Vagina (tissue), 2 donors: Measurements from ENCODE around the gene LSG1. TPM values are rescaled to one million over a fixed set of nuclear protein-coding genes. Genes with fewer than 3 reads are reported as not detected.

Experiments used
- DNase-seq, 2 donors: peaks; one replicate each; pipeline ENCODE4 v3.0.0-alpha.2; 2017; ENCODE audit errors: extremely low spot score in 2 of 2
- H3K27ac ChIP-seq: fragments of 200-600 bp; sonication (generic); one replicate; pipeline ENCODE4 v1.5.1; 2019
- H3K27me3 ChIP-seq: fragments of 200-600 bp; sonication (generic); one replicate; pipeline ENCODE4 v1.5.1; 2019
- H3K36me3 ChIP-seq, 2 donors: fragments of 200-600 bp; sonication (generic); one replicate each; pipeline ENCODE4 v1.5.1; 2017 to 2019
- H3K4me1 ChIP-seq: fragments of 200-600 bp; sonication (generic); one replicate; pipeline ENCODE4 v1.5.1; 2019
- H3K4me3 ChIP-seq, 2 donors: fragments of 200-600 bp; sonication (generic); 1 replicate in 1 of 2; 2 replicates in 1 of 2; pipeline ENCODE4 v1.5.1; 2016 to 2019
- H3K9me3 ChIP-seq: fragments of 200-600 bp; sonication (generic); one replicate; pipeline ENCODE4 v1.5.1; 2019
- POLR2A ChIP-seq, 2 donors: fragments of 450-650 bp; IDR thresholded peaks; one replicate each; pipeline ENCODE4 v1.6.1; 2017; ENCODE audit warnings: antibody characterized with exemption in 2 of 2, mild to moderate bottlenecking in 2 of 2, moderate library complexity in 2 of 2
- POLR2AphosphoS5 ChIP-seq, 2 donors: sonication (generic); formaldehyde crosslinking; IDR thresholded peaks; one replicate each; pipeline ENCODE4 v1.9.0; 2017; ENCODE audit warnings: antibody characterized with exemption in 2 of 2, mild to moderate bottlenecking in 2 of 2, low read depth in 1 of 2; ENCODE audit not compliant: insufficient read depth in 1 of 2
- intact Hi-C: fragments of 100-400 bp; cut with DNase I; formaldehyde crosslinking; loops from one replicate; pipeline ENCODE4 v1.15.1; 2023
- small RNA-seq: library from RNA; depleted of rRNA; stranded (forward); fragments of <200 nt; gene quantifications from one replicate; pipeline ENCODE3, GENCODE V24; 2016
- total RNA-seq: library from RNA; depleted of rRNA; stranded (reverse); fragments of >200 nt; gene quantifications from one replicate; pipeline ENCODE4 v1.2.3, GENCODE V29; 2016
- TF ChIP-seq, protein P1 (sequence below), 3 experiments: fragments of 450-650 bp in 2 of 3; fragments of 200-600 bp in 1 of 3; sonication (generic) in 1 of 3; IDR thresholded peaks; one replicate each; pipeline ENCODE4 v1.5.1; 2017 to 2019; ENCODE audit warnings: antibody characterized with exemption in 3 of 3, mild to moderate bottlenecking in 2 of 3, moderate library complexity in 2 of 3

The LSG1 gene
- total RNA-seq, 1 donor from 2014 or later, result 40.3 TPM

DNA sequence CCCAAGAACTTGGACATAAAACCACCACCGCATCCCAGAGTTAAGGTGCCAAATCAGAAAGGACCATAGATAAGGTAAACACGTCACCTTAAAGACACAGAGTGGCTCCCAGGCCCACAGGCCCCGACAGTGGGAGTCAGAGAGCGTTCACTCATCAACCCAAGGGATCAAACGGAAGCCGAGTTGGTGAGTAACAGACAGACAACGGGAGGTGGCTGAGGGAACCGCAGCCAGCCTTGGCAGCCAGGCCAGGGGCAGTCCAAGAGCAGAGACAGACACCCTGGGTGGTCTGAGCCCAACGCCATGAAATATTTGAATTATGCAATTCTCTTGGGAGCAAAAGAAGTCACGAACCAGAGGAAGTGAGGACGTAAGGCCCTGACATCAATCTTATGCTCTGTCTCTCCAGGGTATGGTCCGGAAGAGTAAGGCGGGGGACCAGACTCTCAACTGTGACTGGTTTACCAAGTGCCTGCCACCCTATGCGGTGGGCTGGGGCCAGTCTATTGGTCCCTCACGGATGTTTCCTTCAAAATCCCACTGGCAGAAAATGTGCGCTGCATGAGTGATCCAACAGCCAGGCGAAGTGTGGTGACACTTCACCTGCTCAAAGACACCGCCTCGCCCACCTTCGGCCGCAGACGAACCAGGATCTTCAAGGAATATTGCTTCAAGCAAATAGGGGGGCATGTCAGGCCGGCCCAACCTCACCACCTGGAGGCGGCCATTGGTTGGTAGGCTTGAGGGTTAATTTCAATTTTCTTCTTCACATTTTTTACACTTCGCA lies 73.0 kb downstream of the LSG1 start:
- Histone ChIP-seq H3K9me3 (no peaks in the 10 kb centered on the region), H3K4me1 (peaks cover 5% of the 10 kb centered on the region), H3K27me3 (no peaks in the 10 kb centered on the region), H3K36me3 (no peaks in the 10 kb centered on the region), H3K4me3 (no peak overlapping the region), H3K27ac (no peak overlapping the region)
- DNase-seq, result no peak
- TF ChIP-seq, protein P1, sequence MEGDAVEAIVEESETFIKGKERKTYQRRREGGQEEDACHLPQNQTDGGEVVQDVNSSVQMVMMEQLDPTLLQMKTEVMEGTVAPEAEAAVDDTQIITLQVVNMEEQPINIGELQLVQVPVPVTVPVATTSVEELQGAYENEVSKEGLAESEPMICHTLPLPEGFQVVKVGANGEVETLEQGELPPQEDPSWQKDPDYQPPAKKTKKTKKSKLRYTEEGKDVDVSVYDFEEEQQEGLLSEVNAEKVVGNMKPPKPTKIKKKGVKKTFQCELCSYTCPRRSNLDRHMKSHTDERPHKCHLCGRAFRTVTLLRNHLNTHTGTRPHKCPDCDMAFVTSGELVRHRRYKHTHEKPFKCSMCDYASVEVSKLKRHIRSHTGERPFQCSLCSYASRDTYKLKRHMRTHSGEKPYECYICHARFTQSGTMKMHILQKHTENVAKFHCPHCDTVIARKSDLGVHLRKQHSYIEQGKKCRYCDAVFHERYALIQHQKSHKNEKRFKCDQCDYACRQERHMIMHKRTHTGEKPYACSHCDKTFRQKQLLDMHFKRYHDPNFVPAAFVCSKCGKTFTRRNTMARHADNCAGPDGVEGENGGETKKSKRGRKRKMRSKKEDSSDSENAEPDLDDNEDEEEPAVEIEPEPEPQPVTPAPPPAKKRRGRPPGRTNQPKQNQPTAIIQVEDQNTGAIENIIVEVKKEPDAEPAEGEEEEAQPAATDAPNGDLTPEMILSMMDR (IDR thresholded peaks at IDR 0.05), result no peak
- TF ChIP-seq POLR2A (IDR thresholded peaks at IDR 0.05), result no peak
- TF ChIP-seq POLR2AphosphoS5 (IDR thresholded peaks at IDR 0.05; ENCODE audit: insufficient read depth in 1 of 2, low read depth in 1 of 2), result no peak
- intact Hi-C loops, result no loop called here

DNA sequence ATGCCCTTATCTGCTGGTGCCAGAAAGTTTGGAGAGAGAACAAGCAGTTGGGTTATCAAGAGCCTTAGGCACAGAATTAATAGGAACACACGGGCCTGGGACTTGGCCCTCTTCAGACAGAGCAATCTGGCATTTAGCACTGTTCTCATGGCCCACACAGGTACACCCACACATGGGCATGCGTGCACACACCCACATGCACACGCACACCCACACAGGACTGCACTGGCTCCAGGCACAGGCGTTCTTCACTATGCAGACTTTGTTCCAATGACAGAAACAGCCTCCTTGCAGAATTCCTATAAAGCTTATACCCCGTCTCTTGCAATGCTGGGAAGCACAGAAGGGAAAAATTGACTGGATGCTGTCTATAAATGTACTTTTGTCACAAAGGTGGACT lies 75.1 kb downstream of the LSG1 start:
- H3K27ac ChIP-seq, result no peak overlapping the region
- DNase-seq, result no peak
- H3K4me3 ChIP-seq, result no peak overlapping the region
- intact Hi-C loops, result no loop called here
- H3K27me3 ChIP-seq, result no peaks in the 10 kb centered on the region
- TF ChIP-seq POLR2A (IDR thresholded peaks at IDR 0.05) (no peak), POLR2AphosphoS5 (IDR thresholded peaks at IDR 0.05; ENCODE audit: insufficient read depth in 1 of 2, low read depth in 1 of 2) (no peak)
- TF ChIP-seq, protein P1 (IDR thresholded peaks at IDR 0.05), result no peak
- H3K36me3 ChIP-seq, result no peaks in the 10 kb centered on the region
- H3K9me3 ChIP-seq, result no peaks in the 10 kb centered on the region
- H3K4me1 ChIP-seq, result peaks cover 23% of the 10 kb centered on the region

DNA sequence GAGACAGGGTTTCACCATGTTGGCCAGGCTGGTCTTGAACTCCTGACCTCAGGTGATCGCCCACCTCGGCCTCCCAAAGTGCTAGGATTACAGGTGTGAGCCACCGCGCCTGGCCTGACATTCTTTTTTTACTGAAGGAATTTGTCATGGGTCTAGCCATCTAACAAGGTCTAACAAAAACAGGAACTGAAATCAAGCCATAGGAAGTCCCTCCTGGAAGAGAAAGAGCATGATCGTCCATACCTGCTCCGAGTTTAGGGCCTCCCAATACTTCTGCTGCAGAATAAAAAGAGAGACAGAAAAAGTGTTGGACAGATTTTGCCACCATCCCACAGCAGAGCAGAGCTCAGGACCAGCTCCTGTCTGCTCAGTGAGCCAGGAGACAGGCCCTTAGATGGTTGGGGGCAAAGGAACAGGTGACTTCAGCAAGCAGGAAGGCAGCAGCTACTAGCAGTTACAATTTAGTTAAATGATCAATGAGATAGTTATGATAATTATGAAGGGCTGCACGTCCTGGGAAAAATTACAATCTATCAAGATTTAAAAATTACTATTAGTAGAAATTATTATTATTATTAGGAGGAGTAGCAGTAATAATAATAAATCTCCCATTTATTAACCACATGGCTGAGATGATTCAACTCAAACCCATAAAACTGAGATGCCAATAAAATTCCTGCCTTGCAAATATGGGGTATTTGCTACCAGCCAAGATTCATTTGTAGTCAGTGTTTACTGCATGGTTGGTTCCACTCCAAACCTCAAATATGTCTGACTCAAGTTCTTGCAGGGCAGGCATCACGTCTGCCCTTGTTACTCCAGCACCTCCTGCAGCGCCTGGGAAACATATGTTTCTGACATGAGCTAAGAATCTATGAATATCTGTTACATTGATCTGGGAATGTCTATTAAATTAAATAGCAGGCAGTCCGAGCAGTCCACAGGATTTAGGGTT lies 78.9 kb downstream of the LSG1 start:
- no peak for DNase-seq
- Histone ChIP-seq H3K4me1 (peaks cover 23% of the 10 kb centered on the region), H3K27me3 (no peaks in the 10 kb centered on the region), H3K36me3 (no peaks in the 10 kb centered on the region), H3K9me3 (no peaks in the 10 kb centered on the region), H3K4me3 (no peak overlapping the region), H3K27ac (peak overlapping the region; percentile 70)
- TF ChIP-seq POLR2AphosphoS5 (IDR thresholded peaks at IDR 0.05; ENCODE audit: insufficient read depth in 1 of 2, low read depth in 1 of 2), result peak in 1 of 2 donors; percentile 93
- TF ChIP-seq, protein P1 (IDR thresholded peaks at IDR 0.05), result no peak
- intact Hi-C loops, result no loop called here

Small RNAs within 50 kb of the gene (small RNA-seq; reads per million reads assigned to genes)
- gene AC046143.2, result not detected

Other genes starting within 250 kb of the LSG1 start
- 57.7 TPM for gene ATP13A3, start 185.2 kb downstream of the LSG1 start, total RNA-seq
- gene TMEM44, start 38.8 kb downstream of the LSG1 start, total RNA-seq, result 11.0 TPM
- 20.4 TPM for gene FAM43A, start 13.7 kb upstream of the LSG1 start, total RNA-seq